Gastroesophageal sphincter (tissue), 4 donors: ENCODE measurements around the gene KCNQ1OT1. TPM values are rescaled to one million over a fixed set of nuclear protein-coding genes. Genes with fewer than 3 reads are reported as not detected.

Experiments used
- ATAC-seq: fragments of 150-250 bp; one replicate; pipeline ENCODE4 v1.9.1; 2016; ENCODE audit warnings: mild to moderate bottlenecking, moderate library complexity
- H3K27ac ChIP-seq, 4 donors: fragments of 200-600 bp; sonication (generic) in 3 of 4; 1 replicate in 3 of 4; 2 replicates in 1 of 4; pipeline ENCODE4 v1.5.1; 2016 to 2019
- H3K27me3 ChIP-seq: fragments of 200-600 bp; sonication (generic); one replicate; pipeline ENCODE4 v1.5.1; 2019
- H3K36me3 ChIP-seq, 2 donors: fragments of 200-600 bp; sonication (generic); one replicate each; pipeline ENCODE4 v1.5.1; 2019; ENCODE audit warnings: control low read depth in 1 of 2
- H3K4me1 ChIP-seq, 3 donors: fragments of 200-600 bp; sonication (generic); 1 replicate in 2 of 3; 2 replicates in 1 of 3; pipeline ENCODE4 v1.5.1; 2016 to 2019; ENCODE audit warnings: control low read depth in 2 of 3
- H3K4me3 ChIP-seq, 2 donors: fragments of 200-600 bp; sonication (generic); one replicate each; pipeline ENCODE4 v1.5.1; 2019; ENCODE audit warnings: mild to moderate bottlenecking in 1 of 2, moderate library complexity in 1 of 2
- H3K9me3 ChIP-seq, 3 donors: fragments of 200-600 bp; sonication (generic); one replicate each; pipeline ENCODE4 v1.5.1; 2017 to 2019; ENCODE audit warnings: control low read depth in 2 of 3
- CTCF ChIP-seq, 4 experiments: fragments of 200-600 bp in 2 of 4; fragments of 450-650 bp in 2 of 4; sonication (generic) in 1 of 4; IDR thresholded peaks; one replicate each; pipeline ENCODE4 v1.5.1; 2017 to 2019; ENCODE audit warnings: antibody characterized with exemption in 4 of 4, mild to moderate bottlenecking in 2 of 4, moderate library complexity in 2 of 4
- EP300 ChIP-seq: sonication (generic); formaldehyde crosslinking; IDR thresholded peaks from one replicate; pipeline ENCODE4 v1.6.1; 2017; ENCODE audit warnings: antibody characterized with exemption, mild to moderate bottlenecking
- POLR2A ChIP-seq, 2 donors: fragments of 450-650 bp; IDR thresholded peaks; one replicate each; pipeline ENCODE4 v1.6.1; 2017; ENCODE audit warnings: antibody characterized with exemption in 2 of 2, mild to moderate bottlenecking in 2 of 2, moderate library complexity in 1 of 2
- POLR2AphosphoS5 ChIP-seq: sonication (generic); formaldehyde crosslinking; IDR thresholded peaks from one replicate; pipeline ENCODE4 v1.6.1; 2017; ENCODE audit warnings: antibody characterized with exemption
- WGBS, 2 donors: methylation state at CpG; one replicate each; pipeline ENCODE4 v1.1.5; 2018; ENCODE audit warnings: low coverage in 1 of 2; 5-methylcytosine and 5-hydroxymethylcytosine counted together
- total RNA-seq, 4 donors: library from RNA; depleted of rRNA; stranded (reverse); fragments of >200 nt; gene quantifications; one replicate each; pipeline ENCODE4 v1.1.0, GENCODE V29; 2016

KCNQ1OT1 gene
- total RNA-seq, 4 donors from 2014 or later = 0.52 to 3.3 (median 1.4) TPM

GRCh38 chr11:2577991-2578928 lies 121.5 kb downstream of the KCNQ1OT1 start:
- no peak overlapping the region for H3K27ac ChIP-seq
- 100% methylated on average over 3 of the region's 22 CpGs; no CpG with 5 or more reads in 1 of the 2 donors for WGBS, 2 donors
- no peaks in the 10 kb centered on the region for H3K9me3 ChIP-seq
- H3K27me3 ChIP-seq = no peaks in the 10 kb centered on the region
- no peak for ATAC-seq
- no peak overlapping the region for H3K4me3 ChIP-seq
- no peaks in the 10 kb centered on the region for H3K36me3 ChIP-seq
- TF ChIP-seq CTCF (IDR thresholded peaks at IDR 0.05) (no peak), POLR2A (IDR thresholded peaks at IDR 0.05) (no peak), EP300 (no peak), POLR2AphosphoS5 (no peak)
- H3K4me1 ChIP-seq = no peaks in the 10 kb centered on the region

- no peak for ATAC-seq
- TF ChIP-seq CTCF (IDR thresholded peaks at IDR 0.05) (no peak), POLR2A (IDR thresholded peaks at IDR 0.05) (no peak), EP300 (no peak), POLR2AphosphoS5 (no peak)
- WGBS, 2 donors = 92% methylated on average over 6 of the region's 33 CpGs; no CpG with 5 or more reads in 1 of the 2 donors
- Histone ChIP-seq H3K4me1 (no peaks in the 10 kb centered on the region), H3K36me3 (no peaks in the 10 kb centered on the region), H3K9me3 (no peaks in the 10 kb centered on the region), H3K4me3 (no peak overlapping the region), H3K27ac (no peak overlapping the region), H3K27me3 (no peaks in the 10 kb centered on the region)
Measured at GRCh38 chr11:2577031-2577990, 122.5 kb downstream of the KCNQ1OT1 start.

GRCh38 chr11:2576549-2576948 lies 123.2 kb downstream of the KCNQ1OT1 start:
- no peaks in the 10 kb centered on the region for H3K4me1 ChIP-seq
- no peaks in the 10 kb centered on the region for H3K36me3 ChIP-seq
- TF ChIP-seq CTCF (IDR thresholded peaks at IDR 0.05) = no peak
- TF ChIP-seq POLR2AphosphoS5 = no peak
- no peak for TF ChIP-seq POLR2A (IDR thresholded peaks at IDR 0.05)
- TF ChIP-seq EP300 = no peak
- H3K9me3 ChIP-seq = no peaks in the 10 kb centered on the region
- no CpG with 5 or more reads among the region's 15 CpGs for WGBS, 2 donors
- no peaks in the 10 kb centered on the region for H3K27me3 ChIP-seq
- no peak for ATAC-seq
- no peak overlapping the region for H3K27ac ChIP-seq
- no peak overlapping the region for H3K4me3 ChIP-seq

- WGBS, 2 donors = 89 to 100% methylated on average over 2 to 9 of the region's 15 CpGs
- Histone ChIP-seq H3K27me3 (no peaks in the 10 kb centered on the region), H3K9me3 (no peaks in the 10 kb centered on the region), H3K4me3 (no peak overlapping the region), H3K36me3 (no peaks in the 10 kb centered on the region), H3K4me1 (no peaks in the 10 kb centered on the region), H3K27ac (no peak overlapping the region)
- ATAC-seq = no peak
- no peak for TF ChIP-seq CTCF (IDR thresholded peaks at IDR 0.05)
- TF ChIP-seq POLR2AphosphoS5 = no peak
- TF ChIP-seq EP300 = no peak
- no peak for TF ChIP-seq POLR2A (IDR thresholded peaks at IDR 0.05)
Measured at GRCh38 chr11:2576111-2576510, 123.7 kb downstream of the KCNQ1OT1 start.
